NCI-H2196 treated with DMSO at 0.1 percent for 48 hours (cell line): ENCODE measurements around the gene KRR1.
"Not testable (repeated sequence)": the region's sequence is repeated elsewhere in the genome, so short reads cannot be mapped to it uniquely, and the experiment has no call there.

Experiments
- DNase-seq: peaks from one replicate; lab custom pipeline; 2025; ENCODE audit not compliant: unreplicated experiment; lab: John Stamatoyannopoulos, UW

The KRR1 gene

DNA sequence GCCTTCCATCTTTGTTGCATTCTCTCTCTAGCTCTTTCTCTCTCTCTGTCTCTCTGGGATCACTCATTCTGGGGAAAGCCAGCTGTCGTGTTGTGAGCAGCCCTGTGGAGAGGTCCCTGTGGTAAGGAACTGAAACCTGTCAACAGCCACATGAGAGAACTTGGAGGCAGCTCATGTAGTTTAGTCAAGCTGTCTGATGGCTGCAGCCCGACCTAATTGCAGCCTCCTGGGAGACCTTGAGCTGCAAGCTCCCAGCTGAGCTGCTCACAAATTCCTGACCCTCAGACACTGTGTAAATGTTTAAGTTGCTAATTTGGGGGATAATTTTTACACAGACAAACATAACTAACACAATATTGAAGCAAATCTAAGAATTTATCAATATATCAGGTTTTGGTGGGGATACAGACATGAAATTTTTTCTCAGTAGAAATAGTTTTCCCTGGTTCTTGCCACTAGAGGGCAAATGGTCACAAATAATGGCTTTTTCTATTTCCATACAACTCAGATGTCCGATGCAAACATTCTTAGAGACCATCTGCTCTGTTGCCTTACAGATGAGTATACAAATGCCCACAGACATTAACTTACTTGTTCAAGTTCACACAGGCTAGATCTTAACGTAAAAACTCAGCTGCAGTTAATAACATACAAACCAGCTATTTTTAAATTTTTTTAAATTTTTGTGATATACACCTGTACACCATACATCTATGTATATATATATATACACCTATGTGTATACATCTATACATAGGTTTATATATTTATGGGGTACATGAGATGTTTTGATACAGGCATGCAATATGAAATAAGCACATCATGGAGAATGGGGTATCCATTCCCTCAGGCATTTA lies 15.5 kb upstream of the KRR1 start:
- peak; percentile 41 for DNase-seq

DNA sequence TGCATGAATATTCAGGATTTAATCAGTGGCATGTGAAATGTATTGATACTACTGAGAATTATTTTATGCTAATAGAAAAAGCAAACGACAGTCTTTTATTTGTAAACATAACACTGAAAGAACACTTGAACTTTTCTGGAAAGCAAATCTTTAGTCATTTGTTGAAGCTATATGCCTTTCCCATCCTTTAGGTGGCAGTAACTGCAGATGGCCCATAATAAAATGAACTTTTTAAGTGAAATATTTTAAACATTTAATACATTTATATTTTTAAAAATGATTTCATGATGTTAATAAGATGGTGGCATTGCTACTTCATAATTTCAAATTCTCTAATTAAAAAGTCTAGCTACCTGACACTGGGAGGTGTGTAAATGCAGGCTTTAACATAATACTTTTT lies 13.9 kb upstream of the KRR1 start:
- no peak for DNase-seq

DNA sequence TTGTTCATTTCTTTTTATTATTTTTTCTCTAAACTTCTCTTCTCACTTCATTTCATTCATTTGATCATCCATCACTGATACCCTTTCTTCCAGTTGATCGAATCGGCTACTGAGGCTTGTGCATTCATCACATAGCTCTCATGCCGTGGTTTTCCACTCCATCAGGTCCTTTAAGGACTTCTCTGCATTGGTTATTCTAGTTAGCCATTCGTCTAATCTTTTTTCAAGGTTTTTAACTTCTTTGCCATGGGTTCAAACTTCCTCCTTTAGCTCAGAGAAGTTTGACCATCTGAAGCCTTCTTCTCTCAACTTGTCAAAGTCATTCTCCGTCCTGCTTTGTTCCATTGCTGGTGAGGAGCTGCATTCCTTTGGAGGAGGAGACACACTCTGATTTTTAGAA lies 10.7 kb upstream of the KRR1 start:
- DNase-seq: not testable (repeated sequence)

DNA sequence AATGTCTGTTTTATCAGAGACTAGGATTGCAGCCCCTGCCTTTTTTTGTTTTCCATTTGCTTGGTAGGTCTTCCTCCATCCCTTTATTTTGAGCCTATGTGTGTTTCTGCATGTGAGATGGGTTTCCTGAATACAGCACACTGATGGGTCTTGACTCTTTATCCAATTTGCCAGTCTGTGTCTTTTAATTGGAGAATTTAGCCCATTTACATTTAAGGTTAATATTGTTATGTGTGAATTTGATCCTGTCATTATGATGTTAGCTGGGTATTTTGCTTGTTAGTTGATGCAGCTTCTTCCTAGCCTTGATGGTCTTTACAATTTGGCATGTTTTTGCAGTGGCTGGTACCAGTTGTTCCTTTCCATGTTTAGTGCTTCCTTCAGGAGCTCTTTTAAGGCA lies 9.8 kb upstream of the KRR1 start:
- DNase-seq: not testable (repeated sequence)

DNA sequence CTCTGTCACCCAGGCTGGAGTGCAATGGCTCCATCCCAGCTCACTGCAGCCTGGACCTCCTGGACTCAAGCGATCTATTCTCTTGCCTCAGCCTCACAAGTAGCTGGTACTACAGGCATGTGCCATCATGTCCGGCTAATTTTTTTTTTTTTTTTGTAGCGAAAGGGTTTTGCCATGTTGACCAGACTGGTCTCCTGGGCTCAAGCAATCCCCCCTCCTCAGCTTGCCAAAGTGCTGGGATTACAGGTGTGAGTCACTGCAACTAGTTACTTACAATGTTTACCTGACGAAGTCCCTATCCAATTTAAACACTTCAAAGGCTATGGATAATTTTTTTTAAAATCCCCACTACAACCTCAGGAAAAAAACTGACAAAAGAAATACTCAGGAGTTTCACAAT lies 1.8 kb downstream of the KRR1 start:
- no peak for DNase-seq

DNA sequence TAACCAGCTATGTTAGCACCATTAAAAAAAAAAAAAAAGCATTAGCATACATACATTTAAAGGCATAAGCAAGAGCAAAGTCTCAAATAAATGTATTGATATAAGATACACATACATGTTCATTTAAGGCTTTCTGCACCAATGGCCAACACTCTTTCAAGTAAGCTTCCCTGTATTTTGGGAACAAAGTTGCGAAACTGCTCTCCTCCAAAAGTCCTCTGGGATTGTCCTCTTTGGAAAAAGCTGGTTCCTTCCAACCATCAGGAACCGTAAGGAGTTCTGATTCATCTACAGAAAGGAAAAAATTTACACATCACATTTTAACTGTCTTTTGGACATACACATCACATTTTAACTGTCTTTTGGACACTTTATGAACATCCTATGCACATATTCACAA lies 3.2 kb downstream of the KRR1 start:
- no peak for DNase-seq

DNA sequence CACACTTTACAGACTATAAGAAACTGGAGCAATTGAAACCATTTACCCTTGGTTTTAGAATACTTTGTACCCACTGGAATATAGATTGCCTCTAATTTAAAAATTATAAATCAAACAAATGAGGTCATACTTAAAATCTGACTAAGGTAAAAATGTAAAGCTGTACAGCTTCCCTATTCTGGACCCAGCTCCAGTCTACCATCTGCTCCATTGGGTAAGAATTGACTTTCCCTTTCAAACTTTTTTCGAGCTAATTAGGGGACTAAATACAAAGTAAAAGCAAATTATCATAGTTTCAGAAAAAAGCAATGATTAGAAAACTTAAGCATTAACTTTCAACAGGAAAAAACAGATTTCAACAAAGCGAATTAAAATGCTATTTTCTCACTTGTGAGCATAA lies 4.3 kb downstream of the KRR1 start:
- no peak for DNase-seq

DNA sequence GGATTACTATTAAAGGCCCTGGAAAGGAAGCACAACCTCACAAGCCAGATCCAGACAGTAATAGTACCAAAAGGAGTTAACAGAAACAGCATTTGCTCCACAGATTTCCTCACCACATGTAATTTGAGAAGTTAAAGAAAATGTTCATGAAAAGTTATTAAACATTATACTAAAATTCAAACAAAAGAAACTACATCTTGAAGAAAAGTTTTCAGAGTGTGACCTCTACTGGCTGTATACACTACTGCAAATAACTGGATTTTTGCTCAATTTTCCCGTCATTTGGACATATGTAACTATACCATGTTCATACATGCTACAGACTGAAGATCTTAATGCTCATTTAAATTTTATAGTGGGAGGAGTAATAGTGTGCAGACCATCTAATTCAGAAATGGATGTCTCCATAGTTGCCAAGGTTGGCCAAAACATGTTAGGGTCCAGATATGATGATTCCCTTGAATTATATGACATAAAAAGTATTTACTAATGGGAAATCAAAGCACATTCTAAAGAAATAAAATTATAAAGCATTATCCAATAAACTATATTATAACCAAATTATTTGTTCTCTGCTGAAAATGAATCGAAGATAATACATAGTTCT lies 5.6 kb downstream of the KRR1 start:
- no peak for DNase-seq

DNA sequence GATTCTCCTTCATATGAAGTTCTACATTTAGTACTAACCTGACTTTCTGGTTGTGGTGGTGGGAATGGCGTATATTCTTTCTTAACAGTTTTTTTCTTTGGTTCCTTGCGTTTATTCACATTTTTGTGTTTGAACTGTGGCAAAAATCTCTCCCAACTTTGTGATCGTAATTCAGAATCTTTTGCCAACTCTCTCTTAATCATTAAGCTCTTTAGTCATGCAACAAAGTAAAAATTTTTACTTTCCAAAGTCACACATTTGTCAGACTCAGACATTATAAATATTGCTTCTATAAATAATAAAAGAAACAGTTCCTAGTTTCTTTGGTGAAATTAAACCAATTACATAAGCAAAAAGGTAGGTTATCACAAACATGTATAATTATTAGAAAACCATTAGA lies 7.5 kb downstream of the KRR1 start:
- no peak for DNase-seq

DNA sequence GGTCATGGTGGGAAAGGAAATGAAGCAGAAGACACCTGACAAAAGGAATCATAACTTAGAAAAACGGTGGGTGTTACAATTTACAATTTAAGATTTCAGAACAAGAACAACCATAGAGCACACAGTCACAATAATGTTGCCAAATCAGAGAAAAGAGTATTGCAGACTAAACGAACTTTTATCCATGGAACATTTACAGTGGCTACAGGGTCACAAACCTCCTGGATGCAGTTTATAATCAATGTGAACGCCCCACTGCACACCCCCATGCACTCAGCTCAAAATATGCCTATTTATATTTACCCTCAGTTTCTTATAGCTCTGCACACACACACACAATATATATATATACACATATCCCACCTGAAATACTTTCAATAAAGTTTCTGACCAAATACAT lies 8.0 kb downstream of the KRR1 start:
- no peak for DNase-seq

DNA sequence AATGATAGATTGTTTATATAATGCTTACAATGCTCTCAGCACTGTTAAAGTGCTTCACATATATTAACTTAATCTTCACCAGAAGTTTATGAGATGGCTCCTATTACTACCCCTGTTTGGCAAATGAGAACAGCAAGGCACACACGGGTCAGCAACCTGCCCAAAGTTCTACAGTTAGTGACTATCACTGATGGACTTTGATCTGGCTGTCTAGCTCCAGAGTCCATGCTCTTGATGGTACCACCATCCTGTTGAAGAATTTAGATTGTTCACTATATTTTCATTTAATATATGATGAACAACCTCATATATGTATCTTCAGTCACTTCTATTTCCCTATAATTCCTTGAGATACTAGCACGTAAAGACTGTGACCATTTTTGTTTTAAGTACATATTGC lies 20.2 kb downstream of the KRR1 start:
- DNase-seq: no peak

DNA sequence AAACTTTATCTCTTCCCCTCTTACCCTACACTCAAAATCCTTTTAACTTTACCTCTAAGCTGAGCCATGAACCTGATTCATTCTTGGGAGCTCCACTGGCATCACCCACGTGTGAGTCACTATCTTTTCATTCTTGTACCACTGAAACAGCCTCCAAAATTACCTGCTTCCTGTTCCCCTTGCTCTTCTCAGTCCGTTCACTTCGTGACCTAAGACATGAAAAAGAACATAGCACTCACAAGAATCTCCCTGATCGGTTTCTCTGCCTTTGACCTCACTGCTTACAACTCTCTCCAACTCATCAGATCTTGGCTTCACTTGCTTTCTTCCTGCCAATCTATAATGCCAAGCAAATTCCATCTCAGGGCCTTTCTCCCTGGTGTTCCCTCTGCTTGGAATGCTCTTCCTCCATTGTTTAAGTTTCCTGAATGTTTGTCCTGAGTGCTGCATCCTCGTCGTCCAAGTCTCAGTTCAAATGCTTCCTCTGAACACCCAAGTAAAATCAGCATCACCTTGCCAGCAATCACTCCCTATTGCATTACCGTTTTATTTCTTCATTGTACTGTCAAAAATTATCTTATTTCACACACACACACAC lies 21.7 kb downstream of the KRR1 start:
- DNase-seq: no peak

DNA sequence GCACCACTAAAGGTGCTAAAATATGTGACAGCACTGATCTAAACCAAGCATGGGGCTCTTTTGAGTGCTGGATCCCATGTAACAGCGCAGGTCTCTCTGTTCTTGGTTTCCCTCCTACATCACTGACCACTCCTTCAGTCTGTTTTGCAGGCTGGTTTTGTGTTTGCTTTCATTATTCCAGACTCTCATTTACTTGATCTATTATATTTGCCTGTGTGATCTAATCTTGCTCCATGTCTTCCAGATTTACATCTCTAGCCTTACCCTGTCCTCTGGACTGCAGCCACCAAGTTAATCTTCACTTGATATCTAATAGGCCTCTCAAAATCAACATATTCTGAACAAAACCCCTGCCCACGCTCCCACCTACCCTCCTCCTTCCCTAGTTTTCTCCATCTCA lies 22.2 kb downstream of the KRR1 start:
- no peak for DNase-seq

DNA sequence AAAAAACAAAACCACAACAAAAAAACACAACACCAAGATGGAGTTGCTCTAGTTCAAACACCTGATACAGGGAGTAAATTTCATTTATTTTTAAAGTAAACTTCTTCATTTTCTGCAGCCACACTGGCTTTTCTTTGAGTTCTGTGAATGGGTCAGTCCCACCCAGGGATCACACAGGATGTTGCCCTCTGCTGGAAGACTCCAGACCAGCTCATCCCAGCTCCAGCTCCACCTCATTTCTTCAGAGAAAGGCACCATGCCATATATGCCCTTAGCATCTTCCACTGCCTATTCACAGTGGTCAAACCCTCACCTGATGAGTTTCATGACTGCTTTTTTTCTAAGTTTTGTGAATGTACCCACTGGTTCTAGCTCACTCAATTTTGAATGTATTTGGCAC lies 22.9 kb downstream of the KRR1 start:
- DNase-seq: no peak

DNA sequence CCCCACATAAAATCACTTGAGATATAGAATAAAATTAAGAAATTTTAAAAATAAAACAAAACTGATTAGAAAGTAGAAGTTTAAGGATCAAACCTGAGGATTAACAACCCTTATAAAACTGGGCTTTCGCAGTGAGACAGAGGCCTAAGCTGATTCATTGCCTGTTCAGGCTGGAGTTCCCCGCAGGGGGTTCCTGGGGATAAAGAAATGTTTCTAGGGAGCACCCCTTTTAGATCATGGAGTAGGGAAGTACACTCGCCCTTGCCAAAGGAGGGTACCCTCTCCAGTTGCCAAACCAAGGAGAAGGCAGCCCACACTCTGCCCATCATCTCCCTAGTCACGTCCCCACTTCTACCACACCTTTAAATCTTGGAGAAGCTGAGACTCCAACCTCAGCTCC lies 24.1 kb downstream of the KRR1 start:
- DNase-seq: no peak

DNA sequence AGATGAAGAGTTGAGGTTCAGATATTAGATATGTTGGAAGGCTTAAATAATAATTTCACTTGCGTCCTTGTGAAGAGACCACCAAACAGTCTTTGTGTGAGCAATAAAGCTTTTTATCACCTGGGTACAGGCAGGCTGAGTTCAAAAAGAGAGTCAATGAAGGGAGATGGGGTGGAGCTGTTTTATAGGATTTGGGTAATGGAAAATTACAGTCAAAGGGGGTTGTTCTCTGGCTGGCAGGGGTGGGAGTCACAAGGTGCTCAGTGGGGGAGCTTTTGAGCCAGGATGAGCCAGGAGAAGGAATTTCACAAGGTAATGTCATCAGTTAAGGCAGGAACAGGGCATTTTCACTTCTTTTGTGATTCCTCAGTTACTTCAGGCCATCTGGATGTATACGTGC lies 27.0 kb downstream of the KRR1 start:
- not testable (repeated sequence) for DNase-seq

DNA sequence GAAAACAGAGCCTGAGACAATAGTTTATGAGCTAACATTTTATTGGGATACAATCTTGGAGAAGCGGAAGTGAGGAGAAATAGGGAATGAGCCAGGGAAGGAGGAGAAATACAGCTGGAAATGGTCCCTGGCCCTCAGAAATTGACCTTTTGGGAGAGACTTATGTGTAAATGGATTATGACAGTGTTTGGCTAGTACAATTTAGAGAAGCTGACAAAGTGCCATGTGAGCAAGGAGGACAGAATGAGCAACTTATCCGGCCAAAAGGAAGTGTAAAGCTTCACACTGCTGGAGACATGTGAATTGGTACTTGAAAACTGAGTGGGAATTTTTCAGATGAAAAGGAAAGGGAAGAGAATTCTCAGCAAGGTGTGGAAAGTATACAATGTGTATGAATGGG lies 28.0 kb downstream of the KRR1 start:
- no peak for DNase-seq

DNA sequence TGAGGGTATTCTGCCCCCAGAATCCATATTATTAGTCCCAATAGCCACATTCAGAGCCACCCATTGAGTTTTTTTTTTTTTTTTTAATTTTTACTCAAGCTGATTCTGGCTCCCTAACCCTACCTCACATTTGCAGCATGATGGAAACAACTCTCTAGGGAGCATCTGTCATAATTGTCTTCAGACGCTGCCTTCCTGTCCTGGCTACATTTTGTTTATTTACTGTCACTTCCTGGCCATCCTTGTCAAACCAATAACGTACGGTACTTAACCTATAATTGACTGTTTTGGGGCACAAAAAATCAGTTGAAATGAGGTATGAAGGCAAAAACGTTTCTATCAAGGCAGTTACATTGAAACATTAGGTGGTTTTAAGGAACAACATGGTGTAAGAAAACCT lies 28.8 kb downstream of the KRR1 start:
- no peak for DNase-seq

DNA sequence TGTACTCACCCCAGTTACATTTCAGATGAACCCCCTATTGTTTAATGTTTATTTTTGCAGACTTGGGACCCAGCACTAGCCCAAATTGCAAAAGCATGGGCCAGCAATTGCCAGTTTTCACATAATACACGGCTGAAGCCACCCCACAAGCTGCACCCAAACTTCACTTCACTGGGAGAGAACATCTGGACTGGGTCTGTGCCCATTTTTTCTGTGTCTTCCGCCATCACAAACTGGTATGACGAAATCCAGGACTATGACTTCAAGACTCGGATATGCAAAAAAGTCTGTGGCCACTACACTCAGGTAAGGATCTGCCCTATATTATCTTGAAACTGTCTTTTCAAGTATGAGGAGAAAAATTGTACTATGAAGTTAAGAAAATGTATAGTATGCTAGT lies 29.6 kb downstream of the KRR1 start:
- no peak for DNase-seq

DNA sequence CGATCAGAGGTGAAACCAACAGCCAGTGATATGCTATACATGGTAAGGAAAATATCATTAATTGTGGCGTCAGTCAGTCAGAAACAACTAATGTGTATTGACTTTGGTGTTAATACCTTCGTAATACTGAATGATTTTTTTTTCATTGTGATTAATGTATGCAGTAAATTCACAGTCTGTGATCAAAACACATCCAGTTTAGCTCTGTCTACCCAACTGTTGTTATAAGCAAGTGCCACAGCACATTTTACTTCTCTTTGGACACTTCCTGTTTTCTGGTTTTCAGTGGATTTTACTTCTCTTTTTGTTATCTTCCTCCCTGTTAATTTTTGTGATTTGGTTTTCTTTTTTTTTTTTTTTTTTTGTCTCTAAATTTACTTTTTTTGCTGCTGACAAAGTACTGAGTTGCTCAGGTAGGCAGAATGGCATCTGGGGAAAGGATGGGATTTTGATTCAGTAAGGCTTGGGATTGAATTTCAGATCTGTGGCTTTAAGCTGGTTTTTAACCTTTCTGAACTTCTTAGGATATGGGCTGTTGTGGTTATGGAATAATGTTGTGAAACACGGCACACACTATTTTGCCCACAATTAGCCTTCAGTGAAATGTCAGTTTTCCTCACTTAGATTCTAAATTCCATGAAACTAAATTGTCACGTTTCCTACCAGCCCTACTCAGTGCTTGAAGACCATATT lies 30.2 kb downstream of the KRR1 start:
- DNase-seq: no peak

DNA sequence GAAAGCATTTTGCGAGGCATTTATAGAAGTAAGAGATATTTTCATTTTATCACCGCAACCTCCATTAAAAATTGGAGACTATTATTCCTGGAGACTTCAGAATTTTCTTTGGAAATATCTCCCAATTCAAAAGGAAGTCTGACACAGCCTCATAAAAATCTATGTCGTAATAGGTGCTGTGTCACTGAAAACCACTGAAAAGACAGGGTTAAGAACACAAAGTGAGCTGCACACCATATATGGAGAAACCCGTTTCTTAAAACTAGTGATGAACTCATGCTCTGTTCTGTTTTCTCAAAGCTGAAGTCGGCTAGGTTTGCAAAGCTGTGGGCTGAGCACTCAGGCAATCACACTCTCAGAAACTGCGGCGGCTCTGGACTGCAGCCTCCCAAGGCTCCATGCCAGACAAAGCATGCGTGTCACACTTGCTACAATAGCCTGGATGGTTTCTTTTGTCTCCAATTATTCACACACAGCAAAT lies 30.9 kb downstream of the KRR1 start, which contains the start of gene GLIPR1:
Gene GLIPR1, plus strand, starts transcription at position 287 of the 481 bp plus-strand sequence. Its CDS starts 126 bp downstream, at position 413.
- no peak for DNase-seq
